ENCODE results near the gene ENTR1.

Gene ENTR1

GRCh38 chr9:136353757-136354488, 56.5 kb downstream of the ENTR1 start:
- no peak for TF ChIP-seq CTCF (IDR thresholded peaks at IDR 0.05; ENCODE audit: low read depth, low read length)
- in situ Hi-C loops (cut with HindIII; ENCODE audit: low sequenced_read_pairs): no loop called here
- no peak for DNase-seq (ENCODE audit: low read depth, low spot score)
- no peak overlapping the region for H3K4me3 ChIP-seq (ENCODE audit: low read depth, low read length)

DNA sequence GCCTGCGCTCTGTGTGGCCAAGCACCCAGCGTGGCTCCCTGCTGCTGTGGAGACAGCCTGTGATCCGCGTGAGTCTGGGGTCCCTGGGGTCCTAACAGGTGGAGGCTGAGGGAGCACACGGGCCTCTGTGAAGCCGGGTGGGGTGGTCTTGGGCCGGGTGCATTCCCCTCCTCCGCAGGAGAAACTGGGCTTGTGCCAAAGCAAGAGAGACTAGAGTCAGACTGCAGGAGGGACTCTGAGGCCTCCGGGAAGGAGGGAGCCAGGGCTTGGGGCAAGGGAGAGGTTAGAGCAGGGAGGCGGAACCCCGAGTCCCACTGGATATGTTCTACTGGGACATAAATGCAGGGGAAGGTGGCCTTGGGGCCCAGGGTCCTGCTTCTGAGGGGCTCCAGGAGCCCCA, 57.3 kb downstream of the ENTR1 start:
- no peak overlapping the region for H3K4me3 ChIP-seq (ENCODE audit: low read depth, low read length)
- no peak for DNase-seq (ENCODE audit: low read depth, low spot score)
- no peak for TF ChIP-seq CTCF (IDR thresholded peaks at IDR 0.05; ENCODE audit: low read depth, low read length)
- in situ Hi-C loops (cut with HindIII; ENCODE audit: low sequenced_read_pairs): no loop called here

GRCh38 chr9:136352682-136353081, 57.7 kb downstream of the ENTR1 start:
- in situ Hi-C loops (cut with HindIII; ENCODE audit: low sequenced_read_pairs): no loop called here
- no peak for DNase-seq (ENCODE audit: low read depth, low spot score)
- no peak overlapping the region for H3K4me3 ChIP-seq (ENCODE audit: low read depth, low read length)
- no peak for TF ChIP-seq CTCF (IDR thresholded peaks at IDR 0.05; ENCODE audit: low read depth, low read length)
